NT2/D1 (cell line): ENCODE measurements around the gene FAM186B.

Experiments used
- SUZ12 ChIP-seq: IDR thresholded peaks from 2 replicates; pipeline ENCODE4 v1.6.1; 2011; ENCODE audit not compliant: insufficient read length, insufficient read depth; ENCODE audit errors: extremely low read depth
- YY1 ChIP-seq: IDR thresholded peaks from 2 replicates; pipeline ENCODE4 v1.6.1; 2011; ENCODE audit not compliant: insufficient read length, insufficient read depth
- ZNF274 ChIP-seq: IDR thresholded peaks from 2 replicates; pipeline ENCODE4 v1.6.1; 2011; ENCODE audit warnings: mild to moderate bottlenecking, low read depth, low read length

- TF ChIP-seq YY1 (no peak), SUZ12 (no peak), ZNF274 (no peak)
These were observed 36.9 kb upstream of the FAM186B start for GRCh38 chr12:49642370-49642802.
